Measurements from ENCODE around the gene RAD51.

Gene RAD51

GRCh38 chr15:40764629-40765103 is 69.7 kb downstream of the RAD51 start:
- Histone ChIP-seq H3K4me1 (ENCODE audit: insufficient read depth, low read length) (peaks cover 20% of the 10 kb centered on the region), H4K20me1 (ENCODE audit: insufficient read depth, low read length) (no peaks in the 10 kb centered on the region), H3K4me3 (ENCODE audit: low read depth in 1 of 2, low read length in 2 of 2) (no peak overlapping the region), H3K9me3 (ENCODE audit: insufficient read depth, low read length, severe bottlenecking) (no peaks in the 10 kb centered on the region), H2AFZ (ENCODE audit: low read depth, low read length) (no peak overlapping the region), H3K27ac (ENCODE audit: low read length) (no peak overlapping the region), H3K36me3 (ENCODE audit: insufficient read depth, low read length) (peaks cover 19% of the 10 kb centered on the region), H3K9ac (ENCODE audit: low read depth, low read length) (no peak overlapping the region; the same call in 1 of the 2 replicates), H3K79me2 (ENCODE audit: insufficient read depth, low read length) (no peaks in the 10 kb centered on the region), H3K27me3 (ENCODE audit: insufficient read depth, low read length, poor library complexity) (no peaks in the 10 kb centered on the region), H3K4me2 (ENCODE audit: insufficient read depth, low read length) (no peak overlapping the region)
- TF ChIP-seq, protein P1, sequence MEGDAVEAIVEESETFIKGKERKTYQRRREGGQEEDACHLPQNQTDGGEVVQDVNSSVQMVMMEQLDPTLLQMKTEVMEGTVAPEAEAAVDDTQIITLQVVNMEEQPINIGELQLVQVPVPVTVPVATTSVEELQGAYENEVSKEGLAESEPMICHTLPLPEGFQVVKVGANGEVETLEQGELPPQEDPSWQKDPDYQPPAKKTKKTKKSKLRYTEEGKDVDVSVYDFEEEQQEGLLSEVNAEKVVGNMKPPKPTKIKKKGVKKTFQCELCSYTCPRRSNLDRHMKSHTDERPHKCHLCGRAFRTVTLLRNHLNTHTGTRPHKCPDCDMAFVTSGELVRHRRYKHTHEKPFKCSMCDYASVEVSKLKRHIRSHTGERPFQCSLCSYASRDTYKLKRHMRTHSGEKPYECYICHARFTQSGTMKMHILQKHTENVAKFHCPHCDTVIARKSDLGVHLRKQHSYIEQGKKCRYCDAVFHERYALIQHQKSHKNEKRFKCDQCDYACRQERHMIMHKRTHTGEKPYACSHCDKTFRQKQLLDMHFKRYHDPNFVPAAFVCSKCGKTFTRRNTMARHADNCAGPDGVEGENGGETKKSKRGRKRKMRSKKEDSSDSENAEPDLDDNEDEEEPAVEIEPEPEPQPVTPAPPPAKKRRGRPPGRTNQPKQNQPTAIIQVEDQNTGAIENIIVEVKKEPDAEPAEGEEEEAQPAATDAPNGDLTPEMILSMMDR (IDR thresholded peaks at IDR 0.05; ENCODE audit: borderline replicate concordance, extremely low read depth, low read length, poor library complexity, severe bottlenecking) = no peak
- TF ChIP-seq EZH2 (IDR thresholded peaks at IDR 0.05; ENCODE audit: borderline replicate concordance, low read depth, low read length, severe bottlenecking) = no peak
- DNase-seq (no peak), ATAC-seq (ENCODE audit: insufficient read depth, low read depth) (no peak)

- Histone ChIP-seq H3K4me3 (ENCODE audit: low read depth in 1 of 2, low read length in 2 of 2) (no peak overlapping the region), H3K9ac (ENCODE audit: low read depth, low read length) (no peak overlapping the region), H3K4me1 (ENCODE audit: insufficient read depth, low read length) (peaks cover 36% of the 10 kb centered on the region), H3K27me3 (ENCODE audit: insufficient read depth, low read length, poor library complexity) (no peaks in the 10 kb centered on the region), H3K27ac (ENCODE audit: low read length) (no peak overlapping the region), H3K9me3 (ENCODE audit: insufficient read depth, low read length, severe bottlenecking) (no peaks in the 10 kb centered on the region), H3K79me2 (ENCODE audit: insufficient read depth, low read length) (no peaks in the 10 kb centered on the region), H3K4me2 (ENCODE audit: insufficient read depth, low read length) (no peak overlapping the region), H4K20me1 (ENCODE audit: insufficient read depth, low read length) (peaks cover 7% of the 10 kb centered on the region), H3K36me3 (ENCODE audit: insufficient read depth, low read length) (peaks cover 19% of the 10 kb centered on the region), H2AFZ (ENCODE audit: low read depth, low read length) (no peak overlapping the region)
- ATAC-seq (ENCODE audit: insufficient read depth, low read depth) (no peak), DNase-seq (no peak)
- TF ChIP-seq EZH2 (IDR thresholded peaks at IDR 0.05; ENCODE audit: borderline replicate concordance, low read depth, low read length, severe bottlenecking) = no peak
- TF ChIP-seq, protein P1 (IDR thresholded peaks at IDR 0.05; ENCODE audit: borderline replicate concordance, extremely low read depth, low read length, poor library complexity, severe bottlenecking) = no peak
Observed at GRCh38 chr15:40766194-40766815, 71.3 kb downstream of the RAD51 start.

- no peaks in the 10 kb centered on the region for H3K27me3 ChIP-seq (ENCODE audit: insufficient read depth, low read length, poor library complexity)
- no peak overlapping the region for H3K9ac ChIP-seq (ENCODE audit: low read depth, low read length)
- TF ChIP-seq, protein P1 (IDR thresholded peaks at IDR 0.05; ENCODE audit: borderline replicate concordance, extremely low read depth, low read length, poor library complexity, severe bottlenecking) = no peak
- TF ChIP-seq EZH2 (IDR thresholded peaks at IDR 0.05; ENCODE audit: borderline replicate concordance, low read depth, low read length, severe bottlenecking) = no peak
- H3K9me3 ChIP-seq (ENCODE audit: insufficient read depth, low read length, severe bottlenecking) = no peaks in the 10 kb centered on the region
- ATAC-seq (ENCODE audit: insufficient read depth, low read depth) = no peak
- no peak overlapping the region for H2AFZ ChIP-seq (ENCODE audit: low read depth, low read length)
- peaks cover 37% of the 10 kb centered on the region for H3K4me1 ChIP-seq (ENCODE audit: insufficient read depth, low read length)
- H4K20me1 ChIP-seq (ENCODE audit: insufficient read depth, low read length) = peaks cover 8% of the 10 kb centered on the region
- H3K79me2 ChIP-seq (ENCODE audit: insufficient read depth, low read length) = no peaks in the 10 kb centered on the region
- H3K4me2 ChIP-seq (ENCODE audit: insufficient read depth, low read length) = no peak overlapping the region
- H3K27ac ChIP-seq (ENCODE audit: low read length) = no peak overlapping the region
- no peak overlapping the region for H3K4me3 ChIP-seq (ENCODE audit: low read depth in 1 of 2, low read length in 2 of 2)
- no peak for DNase-seq
- H3K36me3 ChIP-seq (ENCODE audit: insufficient read depth, low read length) = peaks cover 26% of the 10 kb centered on the region
Observed at GRCh38 chr15:40766906-40767837, 72.2 kb downstream of the RAD51 start.
